ENCODE data around the gene WDR35. TPM values are rescaled to one million over a fixed set of nuclear protein-coding genes. Genes with fewer than 3 reads are reported as not detected.

WDR35 gene
- total RNA-seq, 1 experiment from 2014 or later: 8.2 TPM

DNA sequence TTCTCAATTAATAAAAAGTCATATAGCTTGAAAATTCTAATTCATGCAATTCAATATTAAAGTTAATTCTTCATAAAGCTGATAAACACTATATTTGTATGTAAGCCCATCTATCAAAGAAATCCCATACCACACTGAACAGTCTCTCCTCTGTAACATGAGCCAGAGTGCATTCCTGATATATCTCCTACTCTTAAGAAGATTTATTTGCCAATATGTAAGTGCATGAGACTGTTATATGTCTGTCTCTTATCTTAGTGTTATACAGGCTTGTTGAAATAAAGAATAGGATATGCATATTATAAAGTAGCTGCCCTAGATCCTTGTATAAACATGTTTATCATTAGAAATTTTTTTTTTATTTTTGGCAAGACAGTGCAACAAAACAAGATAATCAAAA lies 47.7 kb downstream of the WDR35 start:
- no peak overlapping the region for H3K27ac ChIP-seq
- H3K9me2 ChIP-seq (ENCODE audit: insufficient read depth): no peaks in the 10 kb centered on the region
- 0 out of 2 replicates have a peak, but pooled peaks cover 3% of the 10 kb centered on the region for H3K4me1 ChIP-seq (replicated peaks; ENCODE audit: insufficient read depth)
- 0 out of 2 replicates have a peak, but pooled peaks cover 8% of the 10 kb centered on the region for H3K36me3 ChIP-seq (ENCODE audit: low read depth)
- intact Hi-C loops (cut with micrococcal nuclease; ENCODE audit: unreplicated experiment): no loop called here
- no peaks in the 10 kb centered on the region for H3K79me2 ChIP-seq (ENCODE audit: low read depth)
- no peak overlapping the region for H3K4me2 ChIP-seq
- ChIA-PET CTCF (no interaction called here), POLR2A (ENCODE audit: unreplicated experiment) (interaction anchor here (0.6 kb wide), 1 partner anchor 1048 kb away, joined by 22 read pairs; no protein-coding TSS in a partner anchor)
- no peaks in the 10 kb centered on the region for H3K27me3 ChIP-seq (ENCODE audit: insufficient read depth, low read depth)
- H3K9me3 ChIP-seq (ENCODE audit: insufficient read depth, low read depth): no peaks in the 10 kb centered on the region
- H3F3A ChIP-seq (ENCODE audit: insufficient read depth, low read depth): no peaks in the 10 kb centered on the region
- H4K20me1 ChIP-seq (ENCODE audit: insufficient read depth): no peaks in the 10 kb centered on the region
- BruUV-seq (replicated peaks): no TSS peak
- TF ChIP-seq, protein P1, sequence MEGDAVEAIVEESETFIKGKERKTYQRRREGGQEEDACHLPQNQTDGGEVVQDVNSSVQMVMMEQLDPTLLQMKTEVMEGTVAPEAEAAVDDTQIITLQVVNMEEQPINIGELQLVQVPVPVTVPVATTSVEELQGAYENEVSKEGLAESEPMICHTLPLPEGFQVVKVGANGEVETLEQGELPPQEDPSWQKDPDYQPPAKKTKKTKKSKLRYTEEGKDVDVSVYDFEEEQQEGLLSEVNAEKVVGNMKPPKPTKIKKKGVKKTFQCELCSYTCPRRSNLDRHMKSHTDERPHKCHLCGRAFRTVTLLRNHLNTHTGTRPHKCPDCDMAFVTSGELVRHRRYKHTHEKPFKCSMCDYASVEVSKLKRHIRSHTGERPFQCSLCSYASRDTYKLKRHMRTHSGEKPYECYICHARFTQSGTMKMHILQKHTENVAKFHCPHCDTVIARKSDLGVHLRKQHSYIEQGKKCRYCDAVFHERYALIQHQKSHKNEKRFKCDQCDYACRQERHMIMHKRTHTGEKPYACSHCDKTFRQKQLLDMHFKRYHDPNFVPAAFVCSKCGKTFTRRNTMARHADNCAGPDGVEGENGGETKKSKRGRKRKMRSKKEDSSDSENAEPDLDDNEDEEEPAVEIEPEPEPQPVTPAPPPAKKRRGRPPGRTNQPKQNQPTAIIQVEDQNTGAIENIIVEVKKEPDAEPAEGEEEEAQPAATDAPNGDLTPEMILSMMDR (conservative IDR thresholded peaks at IDR 0.05): no peak
- TF ChIP-seq EZH2 (IDR thresholded peaks at IDR 0.05; ENCODE audit: low read depth): no peak
- no peak overlapping the region for H3K4me3 ChIP-seq
- H2AFZ ChIP-seq: no peak overlapping the region
- DNase-seq: no peak

DNA sequence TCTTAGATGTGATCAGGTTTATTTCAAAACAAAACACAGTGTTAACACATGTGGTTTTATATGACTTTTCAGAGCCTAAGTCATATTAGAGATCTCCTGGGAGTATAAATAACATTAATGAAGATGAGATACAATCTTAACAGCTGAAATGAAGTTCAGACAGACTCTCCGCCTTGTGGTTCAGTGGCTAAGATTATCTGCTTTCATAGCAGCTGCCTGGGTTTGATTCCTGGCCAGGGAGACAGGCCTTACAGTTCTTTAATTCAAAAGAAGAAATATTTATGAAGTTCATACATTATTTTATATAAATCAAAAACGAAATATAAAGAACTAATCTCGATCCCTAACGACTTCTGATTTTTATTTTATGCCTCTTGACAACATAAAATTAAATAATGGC lies 52.9 kb downstream of the WDR35 start:
- Histone ChIP-seq H3K27ac (no peak overlapping the region), H3F3A (ENCODE audit: insufficient read depth, low read depth) (peaks cover 17% of the 10 kb centered on the region), H3K9me3 (ENCODE audit: insufficient read depth, low read depth) (peaks cover 7% of the 10 kb centered on the region), H3K36me3 (ENCODE audit: low read depth) (peaks cover 28% of the 10 kb centered on the region), H2AFZ (no peak overlapping the region), H3K27me3 (ENCODE audit: insufficient read depth, low read depth) (no peaks in the 10 kb centered on the region), H4K20me1 (ENCODE audit: insufficient read depth) (no peaks in the 10 kb centered on the region), H3K4me2 (no peak overlapping the region), H3K4me1 (replicated peaks; ENCODE audit: insufficient read depth) (peaks cover 26% of the 10 kb centered on the region), H3K79me2 (ENCODE audit: low read depth) (no peaks in the 10 kb centered on the region), H3K4me3 (no peak overlapping the region), H3K9me2 (ENCODE audit: insufficient read depth) (no peaks in the 10 kb centered on the region; the same call in 1 of the 2 replicates)
- POLR2A ChIA-PET (ENCODE audit: unreplicated experiment): no interaction called here
- CTCF ChIA-PET: no interaction called here
- BruUV-seq (replicated peaks): no TSS peak
- intact Hi-C loops (cut with micrococcal nuclease; ENCODE audit: unreplicated experiment): loop anchor here (10.0 kb wide), 1 partner anchor 132 kb away; no protein-coding TSS in a partner anchor
- TF ChIP-seq EZH2 (IDR thresholded peaks at IDR 0.05; ENCODE audit: low read depth): no peak
- TF ChIP-seq, protein P1 (conservative IDR thresholded peaks at IDR 0.05): no peak
- no peak for DNase-seq

DNA sequence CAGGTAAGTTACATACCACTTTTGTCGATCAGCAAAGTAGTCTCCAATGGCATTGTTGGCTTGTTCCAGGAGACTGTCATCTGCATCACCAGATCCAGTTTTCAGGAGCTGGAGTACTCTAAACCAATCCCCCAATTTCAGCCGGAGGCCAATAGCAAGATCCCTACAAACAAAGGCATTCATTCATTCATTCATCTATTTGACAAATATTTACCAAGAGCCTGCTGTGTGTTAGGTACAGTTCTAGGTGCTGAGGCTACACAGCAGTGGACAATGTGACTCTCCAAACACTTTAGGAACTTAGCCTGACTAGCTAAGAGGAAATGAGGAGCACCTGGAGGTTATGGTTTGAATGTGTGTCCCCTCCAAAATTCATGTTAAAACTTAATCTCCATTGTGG lies 53.7 kb downstream of the WDR35 start:
- POLR2A ChIA-PET (ENCODE audit: unreplicated experiment): no interaction called here

More for the DNA sequence above, 53.7 kb downstream of the WDR35 start:
- H3K79me2 ChIP-seq (ENCODE audit: low read depth): no peaks in the 10 kb centered on the region
- H3K9me3 ChIP-seq (ENCODE audit: insufficient read depth, low read depth): peaks cover 15% of the 10 kb centered on the region
- no peak overlapping the region for H3K4me3 ChIP-seq
- no peaks in the 10 kb centered on the region; the same call in 1 of the 2 replicates for H3K9me2 ChIP-seq (ENCODE audit: insufficient read depth)
- TF ChIP-seq, protein P1 (conservative IDR thresholded peaks at IDR 0.05): no peak
- no peak for TF ChIP-seq EZH2 (IDR thresholded peaks at IDR 0.05; ENCODE audit: low read depth)
- H3F3A ChIP-seq (ENCODE audit: insufficient read depth, low read depth): peaks cover 24% of the 10 kb centered on the region
- no peak overlapping the region for H3K27ac ChIP-seq
- intact Hi-C loops (cut with micrococcal nuclease; ENCODE audit: unreplicated experiment): loop anchor here (10.0 kb wide), 1 partner anchor 131 kb away; no protein-coding TSS in a partner anchor
- H3K36me3 ChIP-seq (ENCODE audit: low read depth): peaks cover 35% of the 10 kb centered on the region
- BruUV-seq (replicated peaks): no TSS peak
- no peak overlapping the region for H2AFZ ChIP-seq
- H4K20me1 ChIP-seq (ENCODE audit: insufficient read depth): no peaks in the 10 kb centered on the region
- no peak for DNase-seq
- peaks cover 34% of the 10 kb centered on the region for H3K4me1 ChIP-seq (replicated peaks; ENCODE audit: insufficient read depth)
- CTCF ChIA-PET: interaction anchor here (1.1 kb wide), 1 partner anchor 20 kb away, joined by 3 read pairs; no protein-coding TSS in a partner anchor
- no peaks in the 10 kb centered on the region for H3K27me3 ChIP-seq (ENCODE audit: insufficient read depth, low read depth)
- no peak overlapping the region for H3K4me2 ChIP-seq
